Duodenal mucosa (tissue), 2 donors: ENCODE data around the gene RAB30.

Experiments used
- H3K27ac ChIP-seq: one replicate; pipeline ENCODE4 v1.7.0; 2013; ENCODE audit warnings: low read depth, low read length
- H3K27me3 ChIP-seq, 2 donors: one replicate each; pipeline ENCODE4 v1.7.0; 2013; ENCODE audit warnings: low read length in 2 of 2, control low read depth in 1 of 2; ENCODE audit not compliant: insufficient read depth in 2 of 2, control insufficient read depth in 1 of 2
- H3K36me3 ChIP-seq, 2 donors: one replicate each; pipeline ENCODE4 v1.7.0; 2013; ENCODE audit warnings: low read length in 2 of 2, control low read depth in 1 of 2; ENCODE audit not compliant: insufficient read depth in 2 of 2, control insufficient read depth in 1 of 2
- H3K4me1 ChIP-seq, 2 donors: one replicate each; pipeline ENCODE4 v1.7.0; 2013; ENCODE audit warnings: low read length in 2 of 2, control low read depth in 1 of 2; ENCODE audit not compliant: insufficient read depth in 2 of 2, control insufficient read depth in 1 of 2
- H3K4me3 ChIP-seq, 2 donors: one replicate each; pipeline ENCODE4 v1.7.0; 2013; ENCODE audit warnings: low read length in 2 of 2, low read depth in 1 of 2
- H3K9ac ChIP-seq, 2 donors: one replicate each; pipeline ENCODE4 v1.7.0; 2013; ENCODE audit warnings: low read length in 2 of 2, low read depth in 1 of 2
- H3K9me3 ChIP-seq, 2 donors: one replicate each; pipeline ENCODE4 v1.7.0; 2013; ENCODE audit warnings: low read length in 2 of 2, control low read depth in 1 of 2; ENCODE audit not compliant: control insufficient read depth in 1 of 2

Gene RAB30

GRCh38 chr11:83027794-83028193 is 43.9 kb downstream of the RAB30 start:
- Histone ChIP-seq H3K9ac (no peak overlapping the region), H3K36me3 (no peaks in the 10 kb centered on the region), H3K4me3 (no peak overlapping the region), H3K9me3 (no peaks in the 10 kb centered on the region), H3K4me1 (peaks cover 7 to 8% of the 10 kb centered on the region in 2 donors), H3K27me3 (no peaks in the 10 kb centered on the region), H3K27ac (no peak overlapping the region)

- no peaks in the 10 kb centered on the region for H3K27me3 ChIP-seq
- H3K27ac ChIP-seq, result no peak overlapping the region
- H3K9me3 ChIP-seq, result no peaks in the 10 kb centered on the region
- no peak overlapping the region for H3K9ac ChIP-seq
- no peak overlapping the region for H3K4me3 ChIP-seq
- no peaks in the 10 kb centered on the region for H3K36me3 ChIP-seq
- H3K4me1 ChIP-seq, result peaks cover 7 to 8% of the 10 kb centered on the region in 2 donors
These were observed 44.4 kb downstream of the RAB30 start for GRCh38 chr11:83027289-83027688.

- Histone ChIP-seq H3K36me3 (no peaks in the 10 kb centered on the region), H3K9me3 (no peaks in the 10 kb centered on the region), H3K27me3 (no peaks in the 10 kb centered on the region), H3K9ac (no peak overlapping the region), H3K4me3 (no peak overlapping the region), H3K4me1 (peaks cover 7 to 8% of the 10 kb centered on the region in 2 donors), H3K27ac (no peak overlapping the region)
These were observed 45.5 kb downstream of the RAB30 start for GRCh38 chr11:83026229-83026628.

GRCh38 chr11:83025267-83025704 is 46.4 kb downstream of the RAB30 start:
- Histone ChIP-seq H3K27me3 (no peaks in the 10 kb centered on the region), H3K4me1 (peaks cover 7 to 8% of the 10 kb centered on the region in 2 donors), H3K9me3 (no peaks in the 10 kb centered on the region), H3K27ac (no peak overlapping the region), H3K9ac (no peak overlapping the region), H3K36me3 (no peaks in the 10 kb centered on the region), H3K4me3 (no peak overlapping the region)

- Histone ChIP-seq H3K9ac (no peak overlapping the region), H3K27me3 (no peaks in the 10 kb centered on the region), H3K4me1 (peaks cover 7 to 8% of the 10 kb centered on the region in 2 donors), H3K27ac (no peak overlapping the region), H3K9me3 (no peaks in the 10 kb centered on the region), H3K4me3 (no peak overlapping the region), H3K36me3 (no peaks in the 10 kb centered on the region)
These were observed 47.3 kb downstream of the RAB30 start for GRCh38 chr11:83024270-83024854.

- Histone ChIP-seq H3K9ac (no peak overlapping the region), H3K36me3 (no peaks in the 10 kb centered on the region), H3K27ac (no peak overlapping the region), H3K9me3 (no peaks in the 10 kb centered on the region), H3K4me3 (no peak overlapping the region), H3K27me3 (no peaks in the 10 kb centered on the region), H3K4me1 (peaks cover 7 to 8% of the 10 kb centered on the region in 2 donors)
These were observed 48.3 kb downstream of the RAB30 start for GRCh38 chr11:83023410-83023809.

GRCh38 chr11:83021780-83022125 is 49.9 kb downstream of the RAB30 start:
- Histone ChIP-seq H3K27me3 (no peaks in the 10 kb centered on the region), H3K4me1 (peaks cover 7 to 8% of the 10 kb centered on the region in 2 donors), H3K9me3 (no peaks in the 10 kb centered on the region), H3K9ac (no peak overlapping the region), H3K27ac (no peak overlapping the region), H3K36me3 (no peaks in the 10 kb centered on the region), H3K4me3 (no peak overlapping the region)

- H3K27ac ChIP-seq, result no peak overlapping the region
These were observed 50.5 kb downstream of the RAB30 start for GRCh38 chr11:83020942-83021779.

GRCh38 chr11:83019888-83020579 is 51.7 kb downstream of the RAB30 start:
- Histone ChIP-seq H3K27me3 (no peaks in the 10 kb centered on the region), H3K4me1 (peaks cover 7 to 8% of the 10 kb centered on the region in 2 donors), H3K9me3 (no peaks in the 10 kb centered on the region), H3K4me3 (no peak overlapping the region), H3K27ac (no peak overlapping the region), H3K36me3 (no peaks in the 10 kb centered on the region), H3K9ac (no peak overlapping the region)

More at GRCh38 chr11:83020942-83021779, 50.5 kb downstream of the RAB30 start:
- Histone ChIP-seq H3K4me3 (no peak overlapping the region), H3K27me3 (no peaks in the 10 kb centered on the region), H3K36me3 (no peaks in the 10 kb centered on the region), H3K4me1 (peaks cover 7 to 8% of the 10 kb centered on the region in 2 donors), H3K9me3 (no peaks in the 10 kb centered on the region), H3K9ac (no peak overlapping the region)

- no peak overlapping the region for H3K27ac ChIP-seq
- H3K9me3 ChIP-seq, result no peaks in the 10 kb centered on the region
- H3K4me1 ChIP-seq, result no peaks in the 10 kb centered on the region
- no peaks in the 10 kb centered on the region for H3K36me3 ChIP-seq
- H3K4me3 ChIP-seq, result no peak overlapping the region
- H3K9ac ChIP-seq, result no peak overlapping the region
- H3K27me3 ChIP-seq, result no peaks in the 10 kb centered on the region
These were observed 56.7 kb downstream of the RAB30 start for GRCh38 chr11:83014951-83015350.
